Neural cell (in vitro differentiated cells): ENCODE data around the gene PPP1R13B.

Experiments used
- POLR2AphosphoS5 ChIP-seq: IDR thresholded peaks from 2 replicates; pipeline ENCODE4 v1.6.1; 2012
- TAF1 ChIP-seq: IDR thresholded peaks from 2 replicates; pipeline ENCODE4 v1.6.1; 2012; ENCODE audit warnings: low read depth
- TF ChIP-seq, protein P1 (sequence below): fragments of 450-650 bp; IDR thresholded peaks from 2 replicates; pipeline ENCODE4 v1.5.1; 2014; ENCODE audit warnings: antibody characterized with exemption, mild to moderate bottlenecking, moderate library complexity; ENCODE audit not compliant: poor library complexity, severe bottlenecking
- TF ChIP-seq, protein P2 (sequence below): IDR thresholded peaks from 2 replicates; pipeline ENCODE4 v1.6.1; 2012; ENCODE audit warnings: borderline replicate concordance

- TF ChIP-seq POLR2AphosphoS5 (no peak), TAF1 (no peak)
- TF ChIP-seq, protein P1, sequence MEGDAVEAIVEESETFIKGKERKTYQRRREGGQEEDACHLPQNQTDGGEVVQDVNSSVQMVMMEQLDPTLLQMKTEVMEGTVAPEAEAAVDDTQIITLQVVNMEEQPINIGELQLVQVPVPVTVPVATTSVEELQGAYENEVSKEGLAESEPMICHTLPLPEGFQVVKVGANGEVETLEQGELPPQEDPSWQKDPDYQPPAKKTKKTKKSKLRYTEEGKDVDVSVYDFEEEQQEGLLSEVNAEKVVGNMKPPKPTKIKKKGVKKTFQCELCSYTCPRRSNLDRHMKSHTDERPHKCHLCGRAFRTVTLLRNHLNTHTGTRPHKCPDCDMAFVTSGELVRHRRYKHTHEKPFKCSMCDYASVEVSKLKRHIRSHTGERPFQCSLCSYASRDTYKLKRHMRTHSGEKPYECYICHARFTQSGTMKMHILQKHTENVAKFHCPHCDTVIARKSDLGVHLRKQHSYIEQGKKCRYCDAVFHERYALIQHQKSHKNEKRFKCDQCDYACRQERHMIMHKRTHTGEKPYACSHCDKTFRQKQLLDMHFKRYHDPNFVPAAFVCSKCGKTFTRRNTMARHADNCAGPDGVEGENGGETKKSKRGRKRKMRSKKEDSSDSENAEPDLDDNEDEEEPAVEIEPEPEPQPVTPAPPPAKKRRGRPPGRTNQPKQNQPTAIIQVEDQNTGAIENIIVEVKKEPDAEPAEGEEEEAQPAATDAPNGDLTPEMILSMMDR: no peak
- TF ChIP-seq, protein P2, sequence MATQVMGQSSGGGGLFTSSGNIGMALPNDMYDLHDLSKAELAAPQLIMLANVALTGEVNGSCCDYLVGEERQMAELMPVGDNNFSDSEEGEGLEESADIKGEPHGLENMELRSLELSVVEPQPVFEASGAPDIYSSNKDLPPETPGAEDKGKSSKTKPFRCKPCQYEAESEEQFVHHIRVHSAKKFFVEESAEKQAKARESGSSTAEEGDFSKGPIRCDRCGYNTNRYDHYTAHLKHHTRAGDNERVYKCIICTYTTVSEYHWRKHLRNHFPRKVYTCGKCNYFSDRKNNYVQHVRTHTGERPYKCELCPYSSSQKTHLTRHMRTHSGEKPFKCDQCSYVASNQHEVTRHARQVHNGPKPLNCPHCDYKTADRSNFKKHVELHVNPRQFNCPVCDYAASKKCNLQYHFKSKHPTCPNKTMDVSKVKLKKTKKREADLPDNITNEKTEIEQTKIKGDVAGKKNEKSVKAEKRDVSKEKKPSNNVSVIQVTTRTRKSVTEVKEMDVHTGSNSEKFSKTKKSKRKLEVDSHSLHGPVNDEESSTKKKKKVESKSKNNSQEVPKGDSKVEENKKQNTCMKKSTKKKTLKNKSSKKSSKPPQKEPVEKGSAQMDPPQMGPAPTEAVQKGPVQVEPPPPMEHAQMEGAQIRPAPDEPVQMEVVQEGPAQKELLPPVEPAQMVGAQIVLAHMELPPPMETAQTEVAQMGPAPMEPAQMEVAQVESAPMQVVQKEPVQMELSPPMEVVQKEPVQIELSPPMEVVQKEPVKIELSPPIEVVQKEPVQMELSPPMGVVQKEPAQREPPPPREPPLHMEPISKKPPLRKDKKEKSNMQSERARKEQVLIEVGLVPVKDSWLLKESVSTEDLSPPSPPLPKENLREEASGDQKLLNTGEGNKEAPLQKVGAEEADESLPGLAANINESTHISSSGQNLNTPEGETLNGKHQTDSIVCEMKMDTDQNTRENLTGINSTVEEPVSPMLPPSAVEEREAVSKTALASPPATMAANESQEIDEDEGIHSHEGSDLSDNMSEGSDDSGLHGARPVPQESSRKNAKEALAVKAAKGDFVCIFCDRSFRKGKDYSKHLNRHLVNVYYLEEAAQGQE: no peak
These were observed 76.9 kb downstream of the PPP1R13B start for GRCh38 chr14:103770500-103770899.
